Natural killer cell (primary cell): ENCODE data around the gene ZNF398. TPM values are rescaled to one million over a fixed set of nuclear protein-coding genes. Genes with fewer than 3 reads are reported as not detected.
A peak's percentile ranks its signal among the peaks of the same experiment; 100 is the strongest.

Experiments
- ATAC-seq, 3 donors: fragments of 150-1000 bp in 2 of 3; fragments of 200-7000 bp in 1 of 3; cut with Tn5 transposase; 1 replicate in 1 of 3; 2 replicates in 2 of 3; pipeline ENCODE4 v1.10.0; 2021; ENCODE audit warnings: mild to moderate bottlenecking in 2 of 3, moderate library complexity in 2 of 3
- DNase-seq, 2 donors: peaks; one replicate each; pipeline versions ENCODE4 v3.0.0 to v3.0.0-alpha.2; 2013 to 2021; ENCODE audit warnings: mixed read lengths in 1 of 2
- H3K27ac ChIP-seq: one replicate; pipeline ENCODE4 v1.5.1; 2013; ENCODE audit warnings: mild to moderate bottlenecking, low read length
- H3K27me3 ChIP-seq: one replicate; pipeline ENCODE4 v1.6.1; 2013; ENCODE audit warnings: low read length; ENCODE audit not compliant: control insufficient read depth, insufficient read depth
- H3K36me3 ChIP-seq: one replicate; pipeline ENCODE4 v1.6.1; 2013; ENCODE audit warnings: low read length; ENCODE audit not compliant: control insufficient read depth, insufficient read depth
- H3K4me1 ChIP-seq: one replicate; pipeline ENCODE4 v1.6.1; 2013; ENCODE audit warnings: low read length; ENCODE audit not compliant: control insufficient read depth, insufficient read depth
- H3K4me3 ChIP-seq: one replicate; pipeline ENCODE4 v1.5.1; 2013; ENCODE audit warnings: low read length
- H3K9me3 ChIP-seq: one replicate; pipeline ENCODE4 v1.6.1; 2013; ENCODE audit warnings: low read length; ENCODE audit not compliant: control insufficient read depth, insufficient read depth
- H3K27ac Mint-ChIP-seq, 2 donors: one replicate each; pipeline ENCODE4 v1.8.0; 2022; ENCODE audit warnings: mild to moderate bottlenecking in 2 of 2, mixed read lengths in 2 of 2, moderate library complexity in 1 of 2
- H3K27me3 Mint-ChIP-seq, 2 donors: one replicate each; pipeline ENCODE4 v1.8.0; 2022; ENCODE audit warnings: low read depth in 2 of 2, mixed read lengths in 2 of 2
- H3K36me3 Mint-ChIP-seq: one replicate; pipeline ENCODE4 v1.8.0; 2022; ENCODE audit warnings: mixed read lengths
- H3K4me1 Mint-ChIP-seq, 2 donors: one replicate each; pipeline ENCODE4 v1.8.0; 2022; ENCODE audit warnings: mixed read lengths in 2 of 2
- H3K4me3 Mint-ChIP-seq: one replicate; pipeline ENCODE4 v1.8.0; 2022; ENCODE audit warnings: mild to moderate bottlenecking, moderate library complexity, mixed read lengths
- H3K9me3 Mint-ChIP-seq, 2 donors: one replicate each; pipeline ENCODE4 v1.8.0; 2022; ENCODE audit warnings: mixed read lengths in 2 of 2
- CTCF ChIP-seq: fragments of 200-600 bp; IDR thresholded peaks from one replicate; pipeline ENCODE4 v1.8.0; 2022; ENCODE audit warnings: antibody characterized with exemption
- WGBS: methylation state at CpG from one replicate; pipeline ENCODE4 v1.1.7; 2013; ENCODE audit warnings: missing lambda C conversion rate; ENCODE audit not compliant: insufficient coverage; 5-methylcytosine and 5-hydroxymethylcytosine counted together
- intact Hi-C: fragments of 100-400 bp; cut with micrococcal nuclease; formaldehyde crosslinking; loops from one replicate; pipeline ENCODE4 v1.14.2; 2022
- total RNA-seq, 4 donors: library from RNA; stranded (reverse); fragments of 120-200 nt in 1 of 4; gene quantifications; one replicate each; pipeline versions ENCODE4 v1.2.3 to v1.2.4, GENCODE V29; 2013 to 2022

ZNF398 gene
- total RNA-seq, 3 donors from 2014 or later (not counting 1 experiment from before 2014, with no cell fraction given), result 14.8 to 18.5 (median 18.5) TPM

GRCh38 chr7:149218469-149219420, 71.5 kb downstream of the ZNF398 start:
- Mint-ChIP-seq H3K36me3 (no peaks in the 10 kb centered on the region), H3K9me3 (no peaks in the 10 kb centered on the region), H3K27me3 (no peaks in the 10 kb centered on the region), H3K27ac (peak overlapping the region; percentile 22 to 45), H3K4me1 (peaks cover 8 to 14% of the 10 kb centered on the region in 2 donors), H3K4me3 (no peak overlapping the region)
- 91% methylated on average over 10 of the region's 10 CpGs for WGBS
- DNase-seq (no peak), ATAC-seq (no peak)
- Histone ChIP-seq H3K27ac (no peak overlapping the region), H3K9me3 (no peaks in the 10 kb centered on the region), H3K27me3 (no peaks in the 10 kb centered on the region), H3K4me3 (no peak overlapping the region), H3K4me1 (no peaks in the 10 kb centered on the region), H3K36me3 (peaks cover 52% of the 10 kb centered on the region)
- TF ChIP-seq CTCF, result no peak
- intact Hi-C loops, result no loop called here

GRCh38 chr7:149220534-149220933, 73.3 kb downstream of the ZNF398 start:
- Histone ChIP-seq H3K27ac (no peak overlapping the region), H3K9me3 (no peaks in the 10 kb centered on the region), H3K27me3 (no peaks in the 10 kb centered on the region), H3K36me3 (peaks cover 36% of the 10 kb centered on the region), H3K4me3 (no peak overlapping the region), H3K4me1 (no peaks in the 10 kb centered on the region)
- H3K4me3 Mint-ChIP-seq, result no peak overlapping the region
- intact Hi-C loops, result no loop called here
- H3K27ac Mint-ChIP-seq, result no peak overlapping the region
- no peaks in the 10 kb centered on the region for H3K36me3 Mint-ChIP-seq
- ATAC-seq (no peak), DNase-seq (no peak)
- WGBS, result 94% methylated on average over 6 of the region's 6 CpGs
- no peak for TF ChIP-seq CTCF
- peaks cover 8 to 14% of the 10 kb centered on the region in 2 donors for H3K4me1 Mint-ChIP-seq
- H3K27me3 Mint-ChIP-seq, result no peaks in the 10 kb centered on the region
- H3K9me3 Mint-ChIP-seq, result no peaks in the 10 kb centered on the region

- ATAC-seq, result no peak
- Histone ChIP-seq H3K4me3 (no peak overlapping the region), H3K27me3 (no peaks in the 10 kb centered on the region), H3K27ac (no peak overlapping the region), H3K9me3 (no peaks in the 10 kb centered on the region), H3K36me3 (peaks cover 22% of the 10 kb centered on the region), H3K4me1 (no peaks in the 10 kb centered on the region)
- intact Hi-C loops, result no loop called here
- H3K4me1 Mint-ChIP-seq, result peaks cover 5 to 8% of the 10 kb centered on the region in 2 donors
- no peaks in the 10 kb centered on the region for H3K27me3 Mint-ChIP-seq
- no peak for DNase-seq
- no peaks in the 10 kb centered on the region for H3K36me3 Mint-ChIP-seq
- no peak overlapping the region for H3K4me3 Mint-ChIP-seq
- TF ChIP-seq CTCF, result no peak
- 98% methylated on average over 8 of the region's 8 CpGs for WGBS
- no peaks in the 10 kb centered on the region for H3K9me3 Mint-ChIP-seq
- no peak overlapping the region for H3K27ac Mint-ChIP-seq
Measured at GRCh38 chr7:149223176-149223575, 75.9 kb downstream of the ZNF398 start.
